Progenitor cell of endocrine pancreas (in vitro differentiated cells): Measurements from ENCODE around the gene ABLIM1. TPM values are rescaled to one million over a fixed set of nuclear protein-coding genes. Genes with fewer than 3 reads are reported as not detected.

Source experiments
- DNase-seq: peaks from one replicate; pipeline ENCODE4 v3.0.0; 2021; ENCODE audit warnings: low spot score; ENCODE audit not compliant: unreplicated experiment
- H3K27ac Mint-ChIP-seq: 2 replicates; pipeline ENCODE4 v1.8.0; 2021; ENCODE audit warnings: mild to moderate bottlenecking, moderate library complexity, mixed read lengths
- H3K27me3 Mint-ChIP-seq: 2 replicates; pipeline ENCODE4 v1.8.0; 2021; ENCODE audit warnings: mixed read lengths
- H3K36me3 Mint-ChIP-seq: 2 replicates; pipeline ENCODE4 v1.8.0; 2022; ENCODE audit warnings: mixed read lengths; ENCODE audit not compliant: insufficient read depth
- H3K4me1 Mint-ChIP-seq: 2 replicates; pipeline ENCODE4 v1.8.0; 2021; ENCODE audit warnings: low read depth, mixed read lengths
- H3K4me3 Mint-ChIP-seq: 2 replicates; pipeline ENCODE4 v1.8.0; 2021; ENCODE audit warnings: low read depth, mild to moderate bottlenecking, moderate library complexity, mixed read lengths
- H3K9me3 Mint-ChIP-seq: 2 replicates; pipeline ENCODE4 v1.8.0; 2021; ENCODE audit warnings: low read depth, mixed read lengths
- total RNA-seq: library from RNA; stranded (reverse); gene quantifications from 2 replicates; pipeline ENCODE4 v1.2.1, GENCODE V29; 2021
- TF ChIP-seq, protein P1 (sequence below): fragments of 200-600 bp; sonication (generic); IDR thresholded peaks from one replicate; pipeline ENCODE4 v1.5.0; 2021; ENCODE audit warnings: antibody characterized with exemption, mild to moderate bottlenecking; ENCODE audit not compliant: unreplicated experiment

ABLIM1 gene
- total RNA-seq, 1 donor from 2014 or later = 59.1 TPM

- DNase-seq = no peak
- Mint-ChIP-seq H3K27ac (no peak overlapping the region), H3K4me3 (no peak overlapping the region), H3K4me1 (peaks cover 4% of the 10 kb centered on the region), H3K27me3 (no peaks in the 10 kb centered on the region), H3K36me3 (peaks cover 6% of the 10 kb centered on the region), H3K9me3 (no peaks in the 10 kb centered on the region)
- TF ChIP-seq, protein P1, sequence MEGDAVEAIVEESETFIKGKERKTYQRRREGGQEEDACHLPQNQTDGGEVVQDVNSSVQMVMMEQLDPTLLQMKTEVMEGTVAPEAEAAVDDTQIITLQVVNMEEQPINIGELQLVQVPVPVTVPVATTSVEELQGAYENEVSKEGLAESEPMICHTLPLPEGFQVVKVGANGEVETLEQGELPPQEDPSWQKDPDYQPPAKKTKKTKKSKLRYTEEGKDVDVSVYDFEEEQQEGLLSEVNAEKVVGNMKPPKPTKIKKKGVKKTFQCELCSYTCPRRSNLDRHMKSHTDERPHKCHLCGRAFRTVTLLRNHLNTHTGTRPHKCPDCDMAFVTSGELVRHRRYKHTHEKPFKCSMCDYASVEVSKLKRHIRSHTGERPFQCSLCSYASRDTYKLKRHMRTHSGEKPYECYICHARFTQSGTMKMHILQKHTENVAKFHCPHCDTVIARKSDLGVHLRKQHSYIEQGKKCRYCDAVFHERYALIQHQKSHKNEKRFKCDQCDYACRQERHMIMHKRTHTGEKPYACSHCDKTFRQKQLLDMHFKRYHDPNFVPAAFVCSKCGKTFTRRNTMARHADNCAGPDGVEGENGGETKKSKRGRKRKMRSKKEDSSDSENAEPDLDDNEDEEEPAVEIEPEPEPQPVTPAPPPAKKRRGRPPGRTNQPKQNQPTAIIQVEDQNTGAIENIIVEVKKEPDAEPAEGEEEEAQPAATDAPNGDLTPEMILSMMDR = no peak
These were observed 158.4 kb downstream of the ABLIM1 start for GRCh38 chr10:114499630-114500190.

- H3K9me3 Mint-ChIP-seq = no peaks in the 10 kb centered on the region
- no peaks in the 10 kb centered on the region for H3K27me3 Mint-ChIP-seq
- H3K36me3 Mint-ChIP-seq = peaks cover 6% of the 10 kb centered on the region
- no peak overlapping the region for H3K27ac Mint-ChIP-seq
- no peak overlapping the region for H3K4me3 Mint-ChIP-seq
- TF ChIP-seq, protein P1 = no peak
- H3K4me1 Mint-ChIP-seq = peaks cover 1% of the 10 kb centered on the region
- no peak for DNase-seq
These were observed 159.0 kb downstream of the ABLIM1 start for GRCh38 chr10:114499116-114499515.

GRCh38 chr10:114498413-114499111 lies 159.5 kb downstream of the ABLIM1 start:
- Mint-ChIP-seq H3K9me3 (no peaks in the 10 kb centered on the region), H3K36me3 (peaks cover 6% of the 10 kb centered on the region), H3K4me1 (no peaks in the 10 kb centered on the region), H3K27me3 (no peaks in the 10 kb centered on the region), H3K4me3 (no peak overlapping the region), H3K27ac (no peak overlapping the region)
- DNase-seq = no peak
- TF ChIP-seq, protein P1 = no peak

DNA sequence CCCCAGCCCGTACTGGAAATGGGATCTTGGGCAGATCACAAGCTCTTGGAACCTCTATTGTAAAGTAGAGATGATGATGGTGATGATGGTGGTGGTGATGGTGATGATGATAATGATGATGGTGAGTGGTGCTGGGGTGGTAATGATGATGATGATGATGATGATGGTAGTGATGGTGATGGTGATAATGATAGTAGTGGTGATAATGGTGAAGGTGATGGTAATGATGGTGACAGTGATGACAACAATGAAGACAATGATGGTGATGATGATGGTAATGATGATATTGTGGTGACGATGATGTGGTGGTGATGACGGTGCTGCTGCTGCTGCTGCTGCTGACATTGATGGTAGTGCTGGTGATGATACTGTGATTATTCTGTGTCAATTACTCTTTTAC lies 162.8 kb downstream of the ABLIM1 start:
- Mint-ChIP-seq H3K36me3 (peaks cover 6% of the 10 kb centered on the region), H3K27me3 (no peaks in the 10 kb centered on the region), H3K9me3 (no peaks in the 10 kb centered on the region), H3K4me1 (no peaks in the 10 kb centered on the region), H3K4me3 (no peak overlapping the region), H3K27ac (no peak overlapping the region)
- TF ChIP-seq, protein P1 = no peak
- DNase-seq = no peak

GRCh38 chr10:114492351-114493037 lies 165.6 kb downstream of the ABLIM1 start:
- Mint-ChIP-seq H3K27ac (no peak overlapping the region), H3K4me3 (no peak overlapping the region), H3K36me3 (peaks cover 6% of the 10 kb centered on the region), H3K4me1 (peaks cover 12% of the 10 kb centered on the region), H3K27me3 (no peaks in the 10 kb centered on the region), H3K9me3 (no peaks in the 10 kb centered on the region)
- TF ChIP-seq, protein P1 = no peak
- no peak for DNase-seq
